ENCODE results near the gene SH3GLB2. TPM values are rescaled to one million over a fixed set of nuclear protein-coding genes. Genes with fewer than 3 reads are reported as not detected.
"Not testable (repeated sequence)": the region's sequence is repeated elsewhere in the genome, so short reads cannot be mapped to it uniquely, and the experiment has no call there.

Gene SH3GLB2
- total RNA-seq, 1 donor from 2014 or later, result 70.1 TPM

DNA sequence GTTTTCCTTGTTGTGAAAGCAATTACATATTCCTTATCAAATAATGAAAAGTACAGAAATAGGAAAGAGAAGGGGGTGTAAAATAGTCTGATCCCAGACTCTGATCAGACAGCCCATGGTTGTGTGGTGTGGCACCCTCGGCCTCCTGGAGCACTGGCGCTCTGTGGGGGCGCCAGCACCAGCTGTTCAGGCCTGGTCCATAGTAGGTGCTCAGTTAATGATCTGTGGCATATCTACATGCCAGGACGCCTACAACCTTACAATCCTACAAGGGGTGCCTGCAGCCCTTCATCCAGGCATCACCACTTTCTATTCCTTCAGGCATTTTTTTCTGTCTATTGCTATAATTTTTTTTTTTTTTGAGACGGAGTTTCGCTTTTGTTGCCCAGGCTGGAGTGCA, 24.9 kb upstream of the SH3GLB2 start:
- DNase-seq, result no peak

GRCh38 chr9:129052592-129052991, 24.5 kb upstream of the SH3GLB2 start:
- no peak for DNase-seq

DNA sequence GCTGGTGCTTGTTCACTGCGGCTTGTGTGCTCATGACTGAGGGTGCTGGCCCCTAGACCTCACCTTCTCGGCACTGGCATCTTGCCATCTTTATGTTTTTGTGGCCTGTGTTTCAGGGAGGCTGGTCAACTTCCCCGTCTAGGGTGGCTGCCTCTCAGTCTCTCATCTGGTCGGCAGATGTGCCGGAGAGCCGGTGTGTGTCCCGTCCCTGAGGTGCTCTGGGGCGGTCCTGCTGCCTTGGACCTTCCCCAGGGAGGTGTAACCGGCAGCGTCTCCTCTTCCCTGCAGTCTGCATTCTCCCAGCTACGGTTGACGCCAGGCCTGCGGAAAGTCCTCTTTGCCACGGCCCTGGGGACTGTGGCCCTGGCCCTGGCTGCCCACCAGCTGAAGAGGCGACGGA, 13.9 kb upstream of the SH3GLB2 start:
- no peak for DNase-seq

GRCh38 chr9:129040113-129040643, 12.0 kb upstream of the SH3GLB2 start:
- DNase-seq, result no peak

DNA sequence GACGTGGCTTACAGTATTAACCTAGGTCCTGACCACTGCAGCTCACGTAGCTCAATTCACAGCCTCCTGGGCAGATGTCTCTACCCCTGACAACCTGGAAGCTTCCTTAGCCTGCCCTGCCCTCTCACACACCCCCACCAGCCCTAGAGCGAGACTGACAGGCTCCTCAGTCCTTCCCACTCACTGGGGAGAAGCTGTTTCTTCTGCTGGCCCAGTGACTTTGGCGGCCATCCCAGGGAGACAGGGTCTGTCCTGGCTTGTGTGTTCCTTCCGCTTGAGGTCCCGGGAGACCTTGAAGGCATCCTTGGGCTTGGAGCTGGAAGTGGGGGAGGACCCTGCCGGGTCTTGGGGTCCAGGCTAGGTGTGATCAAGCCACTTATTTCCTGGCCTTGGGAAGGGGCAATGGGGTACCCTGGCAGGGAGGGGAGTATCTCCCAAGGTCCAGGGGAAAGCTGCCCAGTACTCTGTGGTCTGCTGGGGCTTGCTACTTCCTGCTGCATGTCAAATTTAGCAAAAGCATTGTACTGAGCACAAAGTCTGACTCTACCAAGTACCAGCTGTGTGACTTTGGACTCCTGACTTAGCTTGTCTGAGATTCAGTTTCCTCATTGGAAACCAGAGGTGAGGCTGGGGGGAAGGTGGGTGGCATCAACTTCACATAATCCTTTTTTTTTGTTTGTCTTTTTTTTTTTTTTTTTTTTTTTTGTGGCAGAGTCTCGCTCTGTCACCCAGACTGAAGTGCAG, 10.2 kb upstream of the SH3GLB2 start:
- DNase-seq, result no peak

DNA sequence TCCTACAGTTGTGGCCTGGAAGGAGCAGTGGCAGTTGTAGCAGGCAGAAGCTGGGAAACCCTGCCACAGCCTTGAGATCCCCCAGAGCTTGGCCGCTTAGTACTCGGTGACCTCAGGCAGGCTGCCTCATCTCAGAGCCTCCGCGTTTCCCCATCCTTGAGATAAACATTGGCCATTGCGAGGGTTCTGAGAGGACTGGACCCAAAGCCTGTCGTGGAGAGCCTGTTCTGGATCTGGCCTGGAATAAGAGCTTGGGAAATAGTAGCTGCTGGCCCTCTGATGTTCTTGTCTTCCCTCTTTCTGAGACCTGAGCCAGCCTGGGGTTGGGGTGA, 9.6 kb upstream of the SH3GLB2 start:
- no peak for DNase-seq

DNA sequence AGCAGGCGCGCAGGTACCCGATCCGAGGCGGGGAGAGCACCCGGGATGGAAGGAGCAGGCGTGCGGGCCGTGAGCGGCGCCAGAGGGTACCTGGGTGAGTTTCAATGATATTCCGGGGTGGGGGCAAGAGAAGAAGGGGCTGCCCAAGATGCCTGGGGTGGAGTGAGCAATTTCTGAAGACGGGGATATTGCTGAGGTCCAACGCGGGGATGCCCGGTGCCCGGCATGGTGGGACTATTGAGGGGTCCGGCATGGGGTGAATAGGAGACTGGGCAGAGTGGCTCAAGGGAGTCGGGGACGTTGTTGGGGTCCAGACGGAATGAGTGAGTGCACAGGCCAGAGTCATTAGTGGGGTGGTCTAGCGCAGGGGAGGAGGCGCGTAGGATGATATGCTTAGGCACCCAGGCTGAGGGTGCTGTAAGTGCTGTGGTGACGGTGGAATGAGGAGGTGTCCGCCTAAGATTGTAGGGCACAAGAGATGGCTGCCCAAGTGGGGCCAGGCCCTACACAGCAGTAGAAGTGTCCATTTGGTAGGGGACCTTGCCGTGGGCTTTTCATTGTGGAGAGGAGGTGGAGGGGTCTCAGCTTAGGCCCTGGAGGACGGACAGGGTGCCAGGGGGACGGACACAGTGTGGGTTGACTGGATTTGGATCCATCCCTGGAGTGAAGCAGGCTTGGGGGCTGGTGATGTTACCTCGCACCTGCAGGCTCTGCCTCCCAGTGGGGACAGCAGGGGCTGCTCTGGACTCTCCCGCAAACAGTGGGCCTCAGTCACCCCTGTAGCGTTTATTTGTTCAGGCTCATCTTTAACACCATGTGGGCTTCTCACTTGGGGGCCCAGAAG, 9.0 kb upstream of the SH3GLB2 start:
- no peak for DNase-seq

GRCh38 chr9:129036241-129036922, 8.3 kb upstream of the SH3GLB2 start, which contains the start of gene MIGA2:
TSS of gene MIGA2 (plus strand) at chr9:129036626. CDS start at chr9:129040595, 3,969 bp downstream.
- peak; percentile 99 for DNase-seq

DNA sequence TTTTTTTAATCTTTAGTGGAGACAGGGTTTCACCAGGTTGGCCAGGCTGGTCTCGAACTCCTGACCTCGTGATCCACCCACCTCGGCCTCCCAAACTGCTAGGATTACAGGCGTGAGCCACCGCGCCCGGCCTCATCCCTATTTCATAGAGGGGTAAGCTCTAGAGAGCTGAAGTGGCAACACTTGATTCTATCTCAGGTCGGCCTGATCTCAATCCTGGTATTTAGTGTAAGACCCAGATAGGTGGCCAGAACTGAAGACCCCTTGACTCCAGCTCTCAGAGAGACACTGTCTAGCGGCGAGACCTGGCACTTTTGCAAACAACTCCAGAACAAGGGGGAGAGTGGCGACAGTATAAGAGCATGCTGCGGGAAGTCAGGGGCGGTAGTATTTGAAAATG, 7.7 kb upstream of the SH3GLB2 start:
- not testable (repeated sequence) for DNase-seq

DNA sequence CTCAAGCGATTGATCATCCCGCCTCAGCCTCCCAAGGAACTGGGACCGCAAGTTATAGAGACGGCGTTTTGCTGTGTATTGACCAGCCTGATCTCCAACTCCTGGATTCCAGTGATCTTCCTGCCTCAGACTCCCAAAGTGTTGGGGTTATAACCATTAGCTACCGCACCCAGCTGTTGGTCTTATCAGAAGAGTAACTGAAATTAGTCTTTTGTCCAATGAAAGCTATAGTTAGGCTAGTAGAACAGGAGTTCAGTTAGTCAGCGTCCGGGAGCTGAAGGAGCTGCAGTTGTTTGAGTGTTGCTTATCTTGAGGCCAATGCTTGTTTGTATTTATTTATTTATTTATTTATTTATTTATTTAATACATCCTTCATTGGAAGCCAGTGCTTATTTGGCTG, 5.1 kb upstream of the SH3GLB2 start:
- DNase-seq, result no peak

GRCh38 chr9:129032541-129033159, 4.5 kb upstream of the SH3GLB2 start:
- DNase-seq, result no peak

DNA sequence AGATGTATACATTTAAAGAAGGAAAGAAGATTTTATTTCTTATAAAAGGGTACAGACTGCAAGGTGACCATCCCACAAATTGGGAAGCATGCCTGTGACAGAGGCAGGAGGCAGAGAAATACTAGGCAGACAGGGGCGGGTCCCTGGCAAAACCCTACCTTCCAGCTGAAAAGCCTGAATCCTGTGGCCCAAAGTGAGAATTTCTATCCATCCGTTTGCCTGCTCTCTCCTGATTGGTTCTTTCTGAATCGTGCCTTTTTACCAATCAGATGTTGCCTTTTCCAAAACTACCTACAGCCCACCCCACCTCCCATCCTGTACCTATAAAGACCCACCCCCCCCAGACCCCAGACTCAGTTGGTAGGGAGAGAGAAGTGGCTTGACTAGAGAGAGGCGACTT, 3.4 kb upstream of the SH3GLB2 start:
- no peak for DNase-seq

- DNase-seq, result no peak
These were observed 2.1 kb upstream of the SH3GLB2 start for GRCh38 chr9:129030191-129030590.

- DNase-seq, result no peak
These were observed 393 bp downstream of the SH3GLB2 start for GRCh38 chr9:129027685-129028191.

DNA sequence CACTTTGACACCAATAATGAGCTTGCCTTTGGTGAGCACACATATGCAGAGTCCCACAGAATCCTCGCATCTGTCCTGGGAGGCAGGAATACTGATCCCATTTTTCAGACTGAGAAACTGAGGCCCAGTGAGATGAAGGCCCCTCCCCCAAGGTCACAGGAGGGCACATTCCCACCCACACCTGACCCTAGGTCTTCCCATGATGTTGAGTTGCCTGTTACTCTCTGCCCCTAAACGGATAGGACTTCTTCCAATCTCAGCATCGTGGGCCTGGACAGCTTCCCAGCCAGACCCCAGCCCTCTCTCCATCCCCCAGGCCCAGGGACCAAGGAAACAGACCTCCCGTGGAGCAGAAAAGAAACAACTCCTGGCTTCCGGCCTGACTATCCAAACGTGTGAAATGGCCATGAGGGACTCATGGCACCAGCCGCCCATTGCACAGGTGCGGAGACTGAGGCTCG, 877 bp downstream of the SH3GLB2 start:
- DNase-seq, result peak; percentile 17

GRCh38 chr9:129026442-129027223, 1.5 kb downstream of the SH3GLB2 start:
- no peak for DNase-seq

- no peak for DNase-seq
These were observed 4.3 kb downstream of the SH3GLB2 start for GRCh38 chr9:129023908-129024233.

GRCh38 chr9:129023036-129023907, 4.9 kb downstream of the SH3GLB2 start:
- DNase-seq, result no peak

- no peak for DNase-seq
These were observed 6.1 kb downstream of the SH3GLB2 start for GRCh38 chr9:129022037-129022436.

- no peak for DNase-seq
These were observed 7.0 kb downstream of the SH3GLB2 start for GRCh38 chr9:129021091-129021490.

GRCh38 chr9:129014608-129015007, 13.5 kb downstream of the SH3GLB2 start:
- no peak for DNase-seq

Measured in dermis blood vessel endothelial cell (primary cell).